ENCODE data around the gene ARSD. TPM values are rescaled to one million over a fixed set of nuclear protein-coding genes. Genes with fewer than 3 reads are reported as not detected.

The ARSD gene
- total and polyA plus RNA-seq, 4 donors = 10.8 to 55.4 (median 34.1) TPM

GRCh38 chrX:2878563-2878962 lies 50.6 kb downstream of the ARSD start:
- ATAC-seq (ENCODE audit: insufficient read depth, low FRiP score) = no peak
- no peak for TF ChIP-seq CTCF (IDR thresholded peaks at IDR 0.05; ENCODE audit: control extremely low read depth, extremely low read depth)
- DNase-seq = no peak
- Histone ChIP-seq H3K4me3 (no peak overlapping the region), H3K4me1 (ENCODE audit: control insufficient read depth in 5 of 5, insufficient read depth in 5 of 5, low read length in 5 of 5) (no peaks in the 10 kb centered on the region), H3K27me3 (ENCODE audit: control insufficient read depth in 3 of 3, insufficient read depth in 3 of 3, low read length in 2 of 3) (peaks cover 0 to 5% (median 0%) of the 10 kb centered on the region in 3 donors), H3K9me3 (ENCODE audit: control insufficient read depth in 4 of 4, insufficient read depth in 3 of 4, low read length in 3 of 4) (peaks cover 0 to 2% (median 0%) of the 10 kb centered on the region in 4 donors), H3K27ac (ENCODE audit: low read depth in 1 of 2, low read length in 1 of 2) (no peak overlapping the region), H3K9ac (ENCODE audit: insufficient read depth in 1 of 2, low read length in 2 of 2) (no peak overlapping the region), H3K36me3 (ENCODE audit: control insufficient read depth in 4 of 4, insufficient read depth in 4 of 4, low read length in 4 of 4) (peaks cover 0 to 2% (median 0%) of the 10 kb centered on the region in 4 donors)
- WGBS, 2 donors = 78 to 79% methylated on average over 2 of the region's 2 CpGs

GRCh38 chrX:2875798-2876399 lies 53.2 kb downstream of the ARSD start:
- Histone ChIP-seq H3K27ac (ENCODE audit: low read depth in 1 of 2, low read length in 1 of 2) (no peak overlapping the region), H3K9ac (ENCODE audit: insufficient read depth in 1 of 2, low read length in 2 of 2) (no peak overlapping the region), H3K36me3 (ENCODE audit: control insufficient read depth in 4 of 4, insufficient read depth in 4 of 4, low read length in 4 of 4) (peaks cover 0 to 2% (median 0%) of the 10 kb centered on the region in 4 donors), H3K4me1 (ENCODE audit: control insufficient read depth in 5 of 5, insufficient read depth in 5 of 5, low read length in 5 of 5) (no peaks in the 10 kb centered on the region), H3K9me3 (ENCODE audit: control insufficient read depth in 4 of 4, insufficient read depth in 3 of 4, low read length in 3 of 4) (peaks cover 0 to 2% (median 0%) of the 10 kb centered on the region in 4 donors), H3K27me3 (ENCODE audit: control insufficient read depth in 3 of 3, insufficient read depth in 3 of 3, low read length in 2 of 3) (peaks cover 0 to 2% (median 0%) of the 10 kb centered on the region in 3 donors), H3K4me3 (no peak overlapping the region)
- TF ChIP-seq CTCF (IDR thresholded peaks at IDR 0.05; ENCODE audit: control extremely low read depth, extremely low read depth) = no peak
- no peak for ATAC-seq (ENCODE audit: insufficient read depth, low FRiP score)
- DNase-seq = no peak
- WGBS, 2 donors = 76 to 79% methylated on average over 6 of the region's 6 CpGs

- H3K9me3 ChIP-seq (ENCODE audit: control insufficient read depth in 4 of 4, insufficient read depth in 3 of 4, low read length in 3 of 4) = peaks cover 0 to 2% (median 0%) of the 10 kb centered on the region in 4 donors
- no peak overlapping the region for H3K27ac ChIP-seq (ENCODE audit: low read depth in 1 of 2, low read length in 1 of 2)
- no peak overlapping the region for H3K4me3 ChIP-seq
- no peak for DNase-seq
- peaks cover 0 to 2% (median 0%) of the 10 kb centered on the region in 4 donors for H3K36me3 ChIP-seq (ENCODE audit: control insufficient read depth in 4 of 4, insufficient read depth in 4 of 4, low read length in 4 of 4)
- no peak for TF ChIP-seq CTCF (IDR thresholded peaks at IDR 0.05; ENCODE audit: control extremely low read depth, extremely low read depth)
- H3K4me1 ChIP-seq (ENCODE audit: control insufficient read depth in 5 of 5, insufficient read depth in 5 of 5, low read length in 5 of 5) = no peaks in the 10 kb centered on the region
- H3K27me3 ChIP-seq (ENCODE audit: control insufficient read depth in 3 of 3, insufficient read depth in 3 of 3, low read length in 2 of 3) = no peaks in the 10 kb centered on the region
- no peak overlapping the region for H3K9ac ChIP-seq (ENCODE audit: insufficient read depth in 1 of 2, low read length in 2 of 2)
- 93 to 100% methylated on average over 3 of the region's 3 CpGs for whole genome bisulfite sequencing, 2 donors
- ATAC-seq (ENCODE audit: insufficient read depth, low FRiP score) = no peak
These were observed 54.0 kb downstream of the ARSD start for GRCh38 chrX:2875136-2875481.
